SK-N-SH (cell line): ENCODE measurements around the gene MLX. TPM values are rescaled to one million over a fixed set of nuclear protein-coding genes. Genes with fewer than 3 reads are reported as not detected.
A peak's percentile ranks its signal among the peaks of the same experiment; 100 is the strongest.

Experiments used
- CTCF ChIA-PET: fragments of 300-600, 350-600 bp; formaldehyde crosslinking; extraction: SDS; loops from one replicate; lab custom pipeline; 2021; lab: Yijun Ruan, JAX
- POLR2A ChIA-PET: fragments of 350-600 bp; sonication (Branson Sonifier 250); formaldehyde crosslinking; extraction: SDS; loops from one replicate; lab custom pipeline; 2020; ENCODE audit warnings: antibody characterized with exemption, inconsistent platforms; lab: Yijun Ruan, JAX
- DNase-seq: peaks from one replicate; pipeline ENCODE4 v3.0.0; 2012
- H2AFZ ChIP-seq: fragments of 200-600 bp; sonication (generic); 2 replicates; pipeline ENCODE4 v1.8.1; 2016; ENCODE audit warnings: antibody characterized with exemption, mild to moderate bottlenecking, low read depth
- H3F3A ChIP-seq: fragments of 200-600 bp; sonication (generic); replicated peaks from 2 replicates; pipeline ENCODE3; 2016; ENCODE audit warnings: antibody characterized with exemption, mild to moderate bottlenecking; ENCODE audit not compliant: insufficient read depth
- H3K27ac ChIP-seq, 2 experiments: fragments of 200-500 bp in 1 of 2; fragments of 200-600 bp in 1 of 2; sonication (Bioruptor generic) in 1 of 2; sonication (generic), shearing (Covaris generic) in 1 of 2; 2 replicates each; pipeline versions ENCODE4 v1.5.1 to v1.6.1; 2014 to 2016; ENCODE audit warnings: low read depth in 2 of 2, inconsistent platforms in 1 of 2, low read length in 1 of 2, mild to moderate bottlenecking in 1 of 2, mixed read lengths in 1 of 2
- H3K27me3 ChIP-seq: fragments of 200-600 bp; sonication (generic), shearing (Covaris generic); 2 replicates; pipeline ENCODE4 v1.6.1; 2016; ENCODE audit warnings: mixed run types; ENCODE audit not compliant: insufficient read depth
- H3K36me3 ChIP-seq, 2 experiments: fragments of 200-500 bp in 1 of 2; fragments of 200-600 bp in 1 of 2; sonication (Bioruptor generic) in 1 of 2; sonication (generic) in 1 of 2; replicated peaks in 1 of 2; 2 replicates each; pipeline versions ENCODE3 to v1.5.1; 2014 to 2016; ENCODE audit warnings: low read length in 1 of 2, mild to moderate bottlenecking in 1 of 2; ENCODE audit not compliant: insufficient read depth in 2 of 2, control insufficient read depth in 1 of 2
- H3K4me1 ChIP-seq, 2 experiments: fragments of 200-500 bp in 1 of 2; fragments of 200-600 bp in 1 of 2; sonication (Bioruptor generic) in 1 of 2; sonication (generic), shearing (Covaris generic) in 1 of 2; 2 replicates each; pipeline versions ENCODE4 v1.5.1 to v1.6.1; 2014 to 2016; ENCODE audit warnings: low read depth in 1 of 2, low read length in 1 of 2, mixed run types in 1 of 2; ENCODE audit not compliant: insufficient read depth in 2 of 2, control insufficient read depth in 1 of 2
- H3K4me2 ChIP-seq: fragments of 200-600 bp; sonication (generic), shearing (Covaris generic); 2 replicates; pipeline ENCODE4 v1.6.1; 2017; ENCODE audit warnings: mixed run types
- H3K4me3 ChIP-seq, 2 experiments: fragments of 200-500 bp in 1 of 2; fragments of 200-600 bp in 1 of 2; sonication (Bioruptor generic) in 1 of 2; sonication (generic), shearing (Covaris generic) in 1 of 2; 2 replicates each; pipeline versions ENCODE4 v1.5.1 to v1.8.1; 2014 to 2016; ENCODE audit warnings: low read depth in 2 of 2, inconsistent platforms in 1 of 2, low read length in 1 of 2, mild to moderate bottlenecking in 1 of 2, mixed read lengths in 1 of 2, moderate library complexity in 1 of 2
- H3K79me2 ChIP-seq: fragments of 200-600 bp; sonication (generic); 2 replicates; pipeline ENCODE4 v1.8.1; 2017; ENCODE audit warnings: mild to moderate bottlenecking; ENCODE audit not compliant: insufficient read depth
- H3K9ac ChIP-seq: fragments of 200-600 bp; sonication (generic); 2 replicates; pipeline ENCODE4 v1.6.1; 2017; ENCODE audit warnings: mixed run types
- H3K9me2 ChIP-seq: fragments of 200-600 bp; sonication (generic); 2 replicates; pipeline ENCODE4 v1.6.1; 2017; ENCODE audit warnings: mixed run types
- H3K9me3 ChIP-seq: fragments of 200-600 bp; sonication (generic); 2 replicates; pipeline ENCODE4 v1.6.1; 2017; ENCODE audit warnings: mixed run types, mild to moderate bottlenecking, moderate library complexity
- H4K20me1 ChIP-seq: fragments of 200-600 bp; sonication (generic); 2 replicates; pipeline ENCODE4 v1.6.1; 2017; ENCODE audit warnings: mild to moderate bottlenecking, mixed run types; ENCODE audit not compliant: insufficient read depth
- CHD2 ChIP-seq: fragments of 150-350 bp; IDR thresholded peaks from 2 replicates; pipeline ENCODE4 v1.6.1; 2018; ENCODE audit warnings: low read length; ENCODE audit not compliant: partially characterized antibody
- ELF1 ChIP-seq: IDR thresholded peaks from 2 replicates; pipeline ENCODE4 v1.4.0; 2012
- EP300 ChIP-seq, 2 experiments: IDR thresholded peaks; 2 replicates each; pipeline versions ENCODE4 v1.4.0 to v1.6.1; 2012; ENCODE audit warnings: borderline replicate concordance in 1 of 2, low read depth in 1 of 2, low read length in 1 of 2
- FOSL2 ChIP-seq: IDR thresholded peaks from 2 replicates; pipeline ENCODE4 v1.4.0; 2012; ENCODE audit warnings: low read depth, mild to moderate bottlenecking, moderate library complexity, borderline replicate concordance
- GABPA ChIP-seq: IDR thresholded peaks from 2 replicates; pipeline ENCODE4 v1.4.0; 2012; ENCODE audit warnings: low read depth, mild to moderate bottlenecking
- GATA2 ChIP-seq: sonication (generic); formaldehyde crosslinking; IDR thresholded peaks from 2 replicates; pipeline ENCODE4 v1.5.0; 2020; ENCODE audit warnings: mild to moderate bottlenecking, missing genetic modification reagents
- MXI1 ChIP-seq: IDR thresholded peaks from 2 replicates; pipeline ENCODE4 v1.6.1; 2012; ENCODE audit warnings: mild to moderate bottlenecking, low read depth, low read length, improper control_type of control experiment
- POLR2AphosphoS5 ChIP-seq: IDR thresholded peaks from 2 replicates; pipeline ENCODE4 v1.6.1; 2012; ENCODE audit warnings: low read depth, low read length
- RFX5 ChIP-seq: IDR thresholded peaks from 2 replicates; pipeline ENCODE4 v1.6.1; 2012; ENCODE audit warnings: mild to moderate bottlenecking, improper control_type of control experiment, low read length
- SIN3A ChIP-seq: IDR thresholded peaks from 2 replicates; pipeline ENCODE4 v1.6.1; 2012; ENCODE audit warnings: low read depth, mild to moderate bottlenecking, low read length, moderate library complexity, borderline replicate concordance
- SMC3 ChIP-seq: IDR thresholded peaks from 2 replicates; pipeline ENCODE4 v1.6.1; 2012; ENCODE audit warnings: low read depth, low read length, improper control_type of control experiment
- TAF1 ChIP-seq: IDR thresholded peaks from 2 replicates; pipeline ENCODE4 v1.6.1; 2012; ENCODE audit warnings: low read depth, mild to moderate bottlenecking, low read length, moderate library complexity, borderline replicate concordance
- WGBS: methylation state at CpG from one replicate; pipeline ENCODE4 v1.1.6; 2017; ENCODE audit warnings: low lambda C conversion rate; 5-methylcytosine and 5-hydroxymethylcytosine counted together
- polyA plus RNA-seq, 3 experiments: library from polyadenylated mRNA; depleted of rRNA; stranded (reverse); fragments of >200 nt; gene quantifications; 2 replicates each; pipeline ENCODE4 v1.2.3, GENCODE V29; 2012
- TF ChIP-seq, protein P1 (sequence below): IDR thresholded peaks from 2 replicates; pipeline ENCODE4 v1.4.0; 2012; ENCODE audit warnings: low read depth
- TF ChIP-seq, protein P2 (sequence below): fragments of 200-600 bp; sonication (generic); IDR thresholded peaks from 2 replicates; pipeline ENCODE4 v1.6.1; 2017; ENCODE audit warnings: antibody characterized with exemption, mild to moderate bottlenecking, moderate library complexity
- TF ChIP-seq, protein P3 (sequence below): IDR thresholded peaks from 2 replicates; pipeline ENCODE4 v1.6.1; 2012; ENCODE audit warnings: mild to moderate bottlenecking, low read depth, low read length, moderate library complexity
- TF ChIP-seq, protein P4 (sequence below): IDR thresholded peaks from 2 replicates; pipeline ENCODE4; 2012

MLX gene
- polyA plus RNA-seq, 1 of the 3 experiments (the other 2 are of a cell fraction), result 44.5 TPM

DNA sequence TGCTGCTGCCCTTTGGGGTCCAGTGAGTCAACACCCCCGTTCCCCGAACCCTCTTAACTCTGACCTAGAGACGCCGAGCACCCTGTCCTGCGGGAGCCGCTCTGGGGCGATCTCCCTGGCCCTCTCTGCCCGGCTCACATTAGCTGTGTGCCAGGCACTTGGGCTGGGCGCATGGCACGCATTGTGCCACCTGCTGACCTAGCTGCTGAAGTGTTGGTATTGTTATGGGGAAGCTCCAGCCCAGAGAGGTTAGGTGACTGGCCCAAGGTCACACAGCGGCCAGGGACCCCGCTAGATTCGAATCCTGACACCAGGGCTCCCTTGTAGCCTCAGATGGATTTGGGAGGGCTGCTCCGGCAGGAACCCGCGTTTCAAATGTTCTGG lies 13.0 kb upstream of the MLX start:
- H3K9me2 ChIP-seq, result no peaks in the 10 kb centered on the region
- peak; percentile 68 for DNase-seq
- no peaks in the 10 kb centered on the region for H4K20me1 ChIP-seq
- H3K4me1 ChIP-seq, result peaks cover 2 to 20% of the 10 kb centered on the region in 2 experiments; a peak in 1 of 4 replicates
- CTCF ChIA-PET, result interaction anchor here (1.0 to 2.5 kb wide), 7 partner anchors 10 to 242 kb away, joined by 3 to 8 read pairs (median 3); partner anchors contain the start of genes RETREG3 and TUBG1
- TF ChIP-seq, protein P1, sequence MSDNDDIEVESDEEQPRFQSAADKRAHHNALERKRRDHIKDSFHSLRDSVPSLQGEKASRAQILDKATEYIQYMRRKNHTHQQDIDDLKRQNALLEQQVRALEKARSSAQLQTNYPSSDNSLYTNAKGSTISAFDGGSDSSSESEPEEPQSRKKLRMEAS, result peak; percentile 60; the same call in 1 of the 2 replicates
- TF ChIP-seq FOSL2, result no peak
- TF ChIP-seq SMC3, result no peak
- 0 out of 2 replicates have a peak, but pooled peaks have one; percentile 3 for TF ChIP-seq MXI1
- no peak for TF ChIP-seq EP300 (IDR thresholded peaks at IDR 0.05; ENCODE audit: borderline replicate concordance in 1 of 2, low read depth in 1 of 2, low read length in 1 of 2)
- TF ChIP-seq, protein P2, sequence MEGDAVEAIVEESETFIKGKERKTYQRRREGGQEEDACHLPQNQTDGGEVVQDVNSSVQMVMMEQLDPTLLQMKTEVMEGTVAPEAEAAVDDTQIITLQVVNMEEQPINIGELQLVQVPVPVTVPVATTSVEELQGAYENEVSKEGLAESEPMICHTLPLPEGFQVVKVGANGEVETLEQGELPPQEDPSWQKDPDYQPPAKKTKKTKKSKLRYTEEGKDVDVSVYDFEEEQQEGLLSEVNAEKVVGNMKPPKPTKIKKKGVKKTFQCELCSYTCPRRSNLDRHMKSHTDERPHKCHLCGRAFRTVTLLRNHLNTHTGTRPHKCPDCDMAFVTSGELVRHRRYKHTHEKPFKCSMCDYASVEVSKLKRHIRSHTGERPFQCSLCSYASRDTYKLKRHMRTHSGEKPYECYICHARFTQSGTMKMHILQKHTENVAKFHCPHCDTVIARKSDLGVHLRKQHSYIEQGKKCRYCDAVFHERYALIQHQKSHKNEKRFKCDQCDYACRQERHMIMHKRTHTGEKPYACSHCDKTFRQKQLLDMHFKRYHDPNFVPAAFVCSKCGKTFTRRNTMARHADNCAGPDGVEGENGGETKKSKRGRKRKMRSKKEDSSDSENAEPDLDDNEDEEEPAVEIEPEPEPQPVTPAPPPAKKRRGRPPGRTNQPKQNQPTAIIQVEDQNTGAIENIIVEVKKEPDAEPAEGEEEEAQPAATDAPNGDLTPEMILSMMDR, result no peak
- H3K4me3 ChIP-seq, result peak overlapping the region; percentile 79 to 89
- 24% methylated on average over 12 of the region's 16 CpGs for WGBS
- peak overlapping the region; percentile 69 to 74; a peak in 3 of 4 replicates for H3K27ac ChIP-seq
- H3F3A ChIP-seq, result peaks cover 11% of the 10 kb centered on the region
- peak overlapping the region; percentile 87 for H3K9ac ChIP-seq
- no peak overlapping the region for H2AFZ ChIP-seq
- peaks cover 51% of the 10 kb centered on the region for H3K79me2 ChIP-seq
- H3K27me3 ChIP-seq, result no peaks in the 10 kb centered on the region
- POLR2A ChIA-PET, result interaction anchor here (0.6 to 2.3 kb wide), 6 partner anchors 11 to 445 kb away, joined by 3 to 17 read pairs (median 4); partner anchors contain the start of genes NAGLU and PSMC3IP
- H3K36me3 ChIP-seq, result peaks cover 0 to 3% of the 10 kb centered on the region in 2 experiments
- peak overlapping the region; percentile 97 for H3K4me2 ChIP-seq
- no peaks in the 10 kb centered on the region for H3K9me3 ChIP-seq

DNA sequence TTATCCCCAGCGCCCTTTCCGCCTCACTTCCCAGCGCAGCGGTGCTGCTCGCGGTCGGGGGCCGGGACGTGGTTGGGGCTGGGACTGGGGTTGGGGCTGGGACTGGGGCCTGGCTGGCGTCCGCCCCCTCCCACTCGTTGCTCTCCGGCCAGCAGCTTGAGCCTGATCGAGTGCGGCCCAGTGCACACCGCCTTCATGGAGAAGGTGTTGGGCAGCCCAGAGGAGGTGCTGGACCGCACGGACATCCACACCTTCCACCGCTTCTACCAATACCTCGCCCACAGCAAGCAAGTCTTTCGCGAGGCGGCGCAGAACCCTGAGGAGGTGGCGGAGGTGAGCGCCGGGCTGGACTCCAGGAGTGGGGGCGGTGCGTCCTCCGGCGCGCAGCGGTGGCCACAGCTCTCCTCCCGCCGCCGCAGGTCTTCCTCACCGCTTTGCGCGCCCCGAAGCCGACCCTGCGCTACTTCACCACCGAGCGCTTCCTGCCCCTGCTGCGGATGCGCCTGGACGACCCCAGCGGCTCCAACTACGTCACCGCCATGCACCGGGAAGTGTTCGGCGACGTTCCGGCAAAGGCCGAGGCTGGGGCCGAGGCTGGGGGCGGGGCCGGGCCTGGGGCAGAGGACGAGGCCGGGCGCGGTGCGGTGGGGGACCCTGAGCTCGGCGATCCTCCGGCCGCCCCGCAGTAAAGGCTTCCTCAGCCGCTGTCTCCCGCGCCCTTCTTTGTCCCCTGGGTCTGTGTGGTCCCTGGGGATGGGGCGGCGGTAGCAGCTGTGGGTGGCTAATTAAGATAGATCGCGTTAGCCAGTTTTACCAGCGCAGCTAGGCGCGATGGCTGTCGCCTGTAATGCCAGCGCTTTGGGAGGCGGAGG lies 12.4 kb upstream of the MLX start:
- peak overlapping the region; percentile 69 to 74 for H3K27ac ChIP-seq
- peak overlapping the region; percentile 72; the same call in 1 of the 2 replicates for H2AFZ ChIP-seq
- no peaks in the 10 kb centered on the region for H3K27me3 ChIP-seq
- H3K36me3 ChIP-seq, result peaks cover 0 to 3% of the 10 kb centered on the region in 2 experiments
- H3F3A ChIP-seq, result peaks cover 8% of the 10 kb centered on the region
- no peaks in the 10 kb centered on the region for H3K9me3 ChIP-seq
- peaks cover 2 to 20% of the 10 kb centered on the region in 2 experiments; a peak in 1 of 4 replicates for H3K4me1 ChIP-seq
- peak overlapping the region; percentile 79 to 89 for H3K4me3 ChIP-seq
- ChIA-PET CTCF (interaction anchor here (0.7 to 2.5 kb wide), 9 partner anchors 11 to 243 kb away, joined by 3 to 8 read pairs (median 3); partner anchors contain the start of genes PSMC3IP, RETREG3 and TUBG1), POLR2A (interaction anchor here (0.6 to 2.3 kb wide), 8 partner anchors 10 to 444 kb away, joined by 3 to 17 read pairs (median 4); partner anchors contain the start of genes NAGLU and PSMC3IP)
- peak overlapping the region; percentile 87 for H3K9ac ChIP-seq
- 1% methylated on average over 35 of the region's 82 CpGs for WGBS
- DNase-seq, result peak; percentile 96
- no peaks in the 10 kb centered on the region for H3K9me2 ChIP-seq
- no peaks in the 10 kb centered on the region for H4K20me1 ChIP-seq
- H3K79me2 ChIP-seq, result peaks cover 45% of the 10 kb centered on the region
- H3K4me2 ChIP-seq, result peak overlapping the region; percentile 97
- TF ChIP-seq GABPA (peak; percentile 89), SIN3A (0 out of 2 replicates have a peak, but pooled peaks have one; percentile 59), ELF1 (peak; percentile 84), MXI1 (peak; percentile 88), POLR2AphosphoS5 (peak; percentile 82), RFX5 (no peak), FOSL2 (no peak), TAF1 (peak; percentile 33), SMC3 (no peak), GATA2 (CRISPR knock-in tag) (no peak), CHD2 (peak; percentile 88)
- TF ChIP-seq, protein P1, result peak; percentile 90
- TF ChIP-seq, protein P3, sequence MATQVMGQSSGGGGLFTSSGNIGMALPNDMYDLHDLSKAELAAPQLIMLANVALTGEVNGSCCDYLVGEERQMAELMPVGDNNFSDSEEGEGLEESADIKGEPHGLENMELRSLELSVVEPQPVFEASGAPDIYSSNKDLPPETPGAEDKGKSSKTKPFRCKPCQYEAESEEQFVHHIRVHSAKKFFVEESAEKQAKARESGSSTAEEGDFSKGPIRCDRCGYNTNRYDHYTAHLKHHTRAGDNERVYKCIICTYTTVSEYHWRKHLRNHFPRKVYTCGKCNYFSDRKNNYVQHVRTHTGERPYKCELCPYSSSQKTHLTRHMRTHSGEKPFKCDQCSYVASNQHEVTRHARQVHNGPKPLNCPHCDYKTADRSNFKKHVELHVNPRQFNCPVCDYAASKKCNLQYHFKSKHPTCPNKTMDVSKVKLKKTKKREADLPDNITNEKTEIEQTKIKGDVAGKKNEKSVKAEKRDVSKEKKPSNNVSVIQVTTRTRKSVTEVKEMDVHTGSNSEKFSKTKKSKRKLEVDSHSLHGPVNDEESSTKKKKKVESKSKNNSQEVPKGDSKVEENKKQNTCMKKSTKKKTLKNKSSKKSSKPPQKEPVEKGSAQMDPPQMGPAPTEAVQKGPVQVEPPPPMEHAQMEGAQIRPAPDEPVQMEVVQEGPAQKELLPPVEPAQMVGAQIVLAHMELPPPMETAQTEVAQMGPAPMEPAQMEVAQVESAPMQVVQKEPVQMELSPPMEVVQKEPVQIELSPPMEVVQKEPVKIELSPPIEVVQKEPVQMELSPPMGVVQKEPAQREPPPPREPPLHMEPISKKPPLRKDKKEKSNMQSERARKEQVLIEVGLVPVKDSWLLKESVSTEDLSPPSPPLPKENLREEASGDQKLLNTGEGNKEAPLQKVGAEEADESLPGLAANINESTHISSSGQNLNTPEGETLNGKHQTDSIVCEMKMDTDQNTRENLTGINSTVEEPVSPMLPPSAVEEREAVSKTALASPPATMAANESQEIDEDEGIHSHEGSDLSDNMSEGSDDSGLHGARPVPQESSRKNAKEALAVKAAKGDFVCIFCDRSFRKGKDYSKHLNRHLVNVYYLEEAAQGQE, result no peak
- TF ChIP-seq, protein P4, sequence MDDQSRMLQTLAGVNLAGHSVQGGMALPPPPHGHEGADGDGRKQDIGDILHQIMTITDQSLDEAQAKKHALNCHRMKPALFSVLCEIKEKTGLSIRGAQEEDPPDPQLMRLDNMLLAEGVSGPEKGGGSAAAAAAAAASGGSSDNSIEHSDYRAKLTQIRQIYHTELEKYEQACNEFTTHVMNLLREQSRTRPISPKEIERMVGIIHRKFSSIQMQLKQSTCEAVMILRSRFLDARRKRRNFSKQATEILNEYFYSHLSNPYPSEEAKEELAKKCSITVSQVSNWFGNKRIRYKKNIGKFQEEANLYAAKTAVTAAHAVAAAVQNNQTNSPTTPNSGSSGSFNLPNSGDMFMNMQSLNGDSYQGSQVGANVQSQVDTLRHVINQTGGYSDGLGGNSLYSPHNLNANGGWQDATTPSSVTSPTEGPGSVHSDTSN, result no peak; the same call in 1 of the 2 replicates
